Hepatic stellate cell (primary cell): ENCODE measurements around the gene SLC27A4.

Experiments
- DNase-seq: peaks from one replicate; pipeline ENCODE4 v3.0.0; 2011; ENCODE audit warnings: low spot score

SLC27A4 gene

DNA sequence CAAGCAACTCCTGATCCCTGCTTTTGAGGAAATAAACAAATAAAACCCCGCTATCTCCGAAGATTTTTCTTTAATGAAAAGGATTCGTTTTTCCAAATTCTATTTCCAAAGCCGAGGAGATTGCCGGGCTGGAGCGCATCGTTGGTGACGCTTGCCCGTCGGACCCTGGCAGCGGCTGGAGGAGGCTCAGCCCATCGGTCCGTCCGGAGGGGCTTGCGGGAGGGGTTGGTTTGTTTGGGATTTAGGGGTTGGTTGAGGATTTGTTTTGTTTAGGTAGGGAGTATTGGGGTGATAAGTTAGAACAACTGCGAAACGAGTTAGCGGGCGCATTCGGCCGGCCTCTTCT, 51.6 kb downstream of the SLC27A4 start:
- no peak for DNase-seq

DNA sequence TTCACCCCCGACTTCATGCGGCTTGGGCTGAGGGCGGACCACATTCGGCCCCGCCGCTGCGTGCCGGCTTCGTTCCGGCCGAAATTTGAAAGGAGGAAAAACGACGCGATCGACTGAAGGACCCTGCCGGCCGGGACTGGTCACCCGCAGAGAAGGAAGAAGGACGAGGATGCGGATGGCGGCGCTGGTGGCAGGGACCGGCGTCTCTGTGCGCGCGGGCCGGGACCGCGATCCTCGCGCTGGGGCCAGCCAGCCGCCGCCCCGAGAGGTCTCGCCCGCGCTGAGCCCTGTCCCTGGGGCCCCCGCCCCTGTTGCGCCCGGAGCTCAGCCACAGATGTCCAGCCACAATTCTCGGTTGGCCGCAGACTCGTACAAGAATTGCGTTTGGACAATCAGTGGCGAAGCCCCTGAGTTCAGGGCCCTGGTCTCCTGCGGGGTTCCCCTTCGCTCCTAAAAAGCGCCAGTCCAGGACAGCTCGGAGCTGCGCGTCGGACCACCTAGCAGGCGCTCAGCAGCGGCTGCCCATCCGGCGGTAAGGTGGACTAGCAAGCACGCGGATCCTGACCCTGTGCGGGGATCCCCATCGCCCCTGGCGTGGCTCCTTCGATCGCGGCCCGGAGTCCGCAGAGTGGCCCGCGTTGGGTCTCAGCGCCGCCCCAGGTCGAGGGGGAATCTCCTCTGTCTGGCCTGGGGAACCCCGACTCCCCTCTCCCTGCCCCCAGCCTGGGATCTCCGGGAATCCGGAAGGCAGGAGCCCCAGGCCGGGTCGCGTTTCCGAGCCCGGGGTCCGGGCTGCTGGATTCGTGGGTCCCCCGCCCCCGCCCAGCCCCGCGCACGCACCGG, 52.2 kb downstream of the SLC27A4 start:
- DNase-seq: no peak

DNA sequence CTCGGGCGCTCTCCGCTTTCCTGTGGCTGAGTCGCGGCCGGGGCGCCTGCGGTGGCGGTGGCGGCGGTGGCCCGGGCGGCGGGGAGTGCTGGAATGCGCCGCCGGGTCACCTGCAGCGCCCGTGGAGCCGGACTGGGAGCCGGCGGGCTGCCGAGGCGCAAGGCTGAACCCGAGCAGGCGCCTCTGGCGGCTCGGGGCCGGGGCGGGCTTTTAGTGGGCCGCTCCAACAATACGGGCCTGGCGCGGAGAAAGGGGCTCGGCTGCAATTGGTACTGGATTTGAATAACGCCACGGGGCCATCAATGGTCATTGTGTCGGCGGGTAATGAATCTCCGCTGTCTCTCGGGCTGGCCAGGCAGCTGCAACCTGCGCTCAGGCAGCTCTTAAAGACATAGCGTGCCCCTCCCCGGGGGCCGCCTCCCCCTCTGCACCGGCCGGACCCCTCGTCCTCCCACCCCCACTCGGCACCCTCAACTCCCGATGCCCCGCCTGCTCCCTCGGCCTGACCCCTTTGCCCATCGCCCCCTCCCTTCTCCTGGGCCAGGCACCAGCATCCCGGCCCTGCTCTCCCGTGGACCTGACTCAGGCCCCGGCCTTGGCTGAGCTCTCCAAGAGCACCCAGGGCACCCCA, 52.9 kb downstream of the SLC27A4 start:
- no peak for DNase-seq

DNA sequence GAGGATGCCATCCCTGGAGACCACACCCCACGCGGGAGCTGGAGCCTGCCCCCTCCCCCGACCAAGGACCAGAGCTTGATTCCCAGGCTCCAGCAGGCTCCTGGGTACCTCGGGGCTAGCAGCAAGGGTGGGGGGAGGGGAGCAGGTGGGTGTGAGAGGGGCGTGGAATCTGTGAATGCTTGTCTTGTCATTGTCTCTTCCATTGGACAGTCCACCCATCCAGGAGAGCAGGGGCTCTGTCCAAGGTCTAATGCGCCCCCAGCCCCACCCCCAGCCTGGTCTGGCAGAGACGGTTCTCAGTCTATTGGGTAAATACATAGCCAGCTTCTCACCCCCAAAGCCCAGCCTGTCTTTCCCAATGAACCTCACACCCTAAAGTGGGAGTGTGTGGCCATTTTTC, 53.6 kb downstream of the SLC27A4 start:
- DNase-seq: no peak

DNA sequence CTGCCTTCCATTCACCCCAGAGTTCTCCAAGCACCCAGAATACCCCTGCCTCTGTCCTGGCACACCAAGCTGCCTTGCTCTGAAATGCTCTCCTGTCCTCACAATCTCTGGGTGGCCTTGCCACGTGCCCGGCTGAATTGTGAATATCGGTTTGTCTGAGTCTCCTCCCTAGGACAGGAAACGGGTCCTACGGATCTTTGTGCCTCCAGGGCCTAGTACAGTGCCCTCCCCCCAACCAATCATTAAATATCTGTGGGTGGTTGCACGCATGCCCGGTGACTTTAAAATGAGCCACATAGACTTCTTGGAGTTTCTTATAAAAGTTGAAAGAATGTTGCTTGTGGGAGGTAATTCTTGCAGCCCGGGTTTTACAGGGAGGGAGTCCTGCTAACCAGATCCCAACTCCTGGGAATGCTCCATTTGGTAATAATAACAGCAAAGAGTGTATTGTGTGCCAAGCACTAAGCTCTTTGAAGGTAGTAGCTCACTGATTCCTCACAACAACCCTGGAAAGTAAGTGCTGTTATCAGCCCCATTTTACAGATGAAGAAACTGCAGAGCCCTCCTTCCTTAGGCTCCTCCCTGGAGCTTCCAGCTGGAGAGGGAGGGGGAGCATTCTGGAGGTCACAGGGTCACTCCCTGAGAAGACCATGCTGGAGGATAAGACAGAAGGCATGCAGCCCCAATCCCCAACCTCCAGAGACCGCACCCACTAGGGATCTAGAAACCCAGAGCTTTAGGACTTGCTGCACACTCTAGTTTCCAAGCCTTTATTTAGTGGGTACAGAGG, 54.2 kb downstream of the SLC27A4 start:
- DNase-seq: no peak

DNA sequence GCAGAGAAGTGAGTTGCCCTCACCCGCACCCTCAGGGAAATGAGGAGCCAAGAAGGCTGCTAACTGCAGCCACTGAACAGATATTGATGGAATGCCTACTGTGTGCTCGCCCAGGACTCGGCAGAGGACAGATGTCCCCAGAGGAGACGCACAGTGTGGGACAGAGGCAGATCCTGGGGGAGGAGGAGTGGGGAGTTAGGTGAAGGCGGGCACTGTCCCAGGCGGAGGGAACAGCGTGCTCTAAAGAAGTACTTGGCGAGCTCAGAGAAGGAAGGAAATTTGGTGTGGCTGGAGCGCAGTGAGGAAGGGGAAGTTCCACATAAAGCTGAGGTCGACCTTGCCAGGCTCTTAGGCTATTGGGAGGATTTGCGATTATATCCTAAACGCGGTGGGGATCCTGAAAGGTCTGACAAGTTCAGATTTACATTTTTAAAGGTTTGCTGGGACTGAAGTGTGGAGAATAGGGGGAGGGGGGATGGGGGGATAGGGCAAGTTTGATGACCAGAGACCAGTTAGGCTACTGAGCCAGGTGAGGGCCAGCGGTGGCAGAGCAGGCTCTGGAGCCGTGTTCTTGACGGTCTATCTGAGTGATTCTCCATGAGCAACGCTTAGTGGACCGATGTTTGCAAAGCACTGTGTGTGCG, 56.8 kb downstream of the SLC27A4 start:
- no peak for DNase-seq

DNA sequence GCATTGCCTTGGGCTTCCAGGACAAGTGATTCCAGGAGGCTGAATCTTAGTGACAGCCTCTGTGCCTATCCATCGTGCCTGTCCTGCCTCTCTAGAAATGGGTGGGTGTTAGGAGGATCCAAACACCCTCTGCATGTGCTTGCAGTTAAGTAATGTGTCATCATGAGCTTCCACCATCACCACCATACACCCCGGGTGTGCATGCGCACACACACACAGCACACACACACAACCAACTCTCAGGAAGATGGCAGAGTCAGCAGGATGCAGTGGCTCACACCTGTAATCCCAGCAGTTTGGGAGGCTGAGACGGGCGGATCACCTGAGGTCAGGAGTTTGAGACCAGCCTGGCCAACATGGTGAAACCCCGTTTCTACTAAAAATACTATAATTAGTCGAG, 57.5 kb downstream of the SLC27A4 start:
- DNase-seq: no peak

DNA sequence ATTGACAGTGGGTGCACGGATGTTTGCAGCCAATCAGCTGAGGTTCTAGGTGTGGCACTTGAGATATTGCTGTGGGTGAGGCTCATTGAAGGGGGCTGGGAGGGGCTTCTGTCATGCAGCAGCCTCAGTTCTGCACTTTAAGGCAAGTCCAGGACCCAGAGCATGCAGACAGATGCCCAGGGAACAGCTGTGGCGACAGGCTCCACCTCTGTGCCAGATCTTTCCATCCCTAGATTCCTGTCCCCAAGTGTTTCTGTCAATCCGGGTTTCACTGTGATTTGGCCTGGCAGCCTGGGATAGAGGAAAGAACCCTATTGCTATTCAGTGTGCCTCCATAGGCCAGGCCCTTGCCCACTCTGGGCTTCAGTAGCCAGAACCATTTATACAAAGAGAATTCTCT, 59.5 kb downstream of the SLC27A4 start:
- DNase-seq: no peak

DNA sequence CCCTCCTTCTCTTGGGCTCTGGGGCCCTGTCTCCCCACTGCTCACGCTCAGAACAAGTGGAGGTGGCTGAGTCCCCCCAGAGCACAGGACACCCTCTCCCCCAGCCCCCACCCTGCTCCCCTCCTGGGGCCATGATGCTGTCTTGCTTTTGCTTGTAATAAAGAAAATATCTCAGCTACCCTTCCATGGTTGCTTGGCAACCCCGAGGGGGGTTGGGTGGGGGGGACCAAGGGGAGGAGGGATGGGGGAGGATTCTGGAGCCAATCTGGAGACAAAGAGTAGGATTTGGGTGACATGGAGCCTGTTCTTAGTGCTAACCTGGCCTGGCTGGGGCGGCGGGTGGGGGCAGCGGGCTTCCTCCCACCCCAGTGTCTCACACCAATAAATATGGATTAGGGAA, 64.2 kb downstream of the SLC27A4 start:
- no peak for DNase-seq

DNA sequence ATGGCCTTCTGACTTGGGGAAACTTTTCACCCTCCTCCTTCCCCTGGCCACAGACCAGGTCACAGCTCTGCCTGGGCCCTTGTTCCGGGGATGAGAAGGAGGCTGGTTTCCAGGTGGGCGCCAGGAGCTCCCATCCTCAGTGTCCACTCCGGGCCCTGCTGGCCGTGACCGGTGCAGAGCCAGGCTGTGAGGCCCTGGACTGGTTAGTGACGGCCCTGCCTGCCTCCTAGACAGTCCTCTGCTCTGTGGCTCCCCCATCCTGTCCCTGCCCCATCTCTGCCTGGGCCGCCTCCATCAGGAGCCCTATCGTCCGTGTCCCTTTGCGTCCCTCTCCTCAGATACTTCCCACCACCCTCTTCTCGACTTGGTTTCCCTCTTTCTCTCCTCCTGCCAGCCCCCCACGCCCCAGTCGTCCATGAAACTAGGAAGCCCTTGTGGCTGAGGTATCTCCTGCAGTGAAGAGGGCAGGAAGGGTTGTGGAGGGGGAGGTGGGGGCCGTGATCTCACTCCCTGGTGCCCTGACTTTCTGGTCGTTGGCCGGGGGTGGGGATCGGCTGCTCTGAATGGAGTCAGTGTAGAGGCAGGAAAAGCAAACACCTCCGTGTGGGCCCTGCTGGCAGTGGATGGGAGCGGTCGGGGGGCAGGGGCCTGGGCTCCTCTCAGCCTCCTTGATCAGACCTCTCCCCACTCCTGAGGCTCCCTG, 64.9 kb downstream of the SLC27A4 start:
- DNase-seq: no peak

DNA sequence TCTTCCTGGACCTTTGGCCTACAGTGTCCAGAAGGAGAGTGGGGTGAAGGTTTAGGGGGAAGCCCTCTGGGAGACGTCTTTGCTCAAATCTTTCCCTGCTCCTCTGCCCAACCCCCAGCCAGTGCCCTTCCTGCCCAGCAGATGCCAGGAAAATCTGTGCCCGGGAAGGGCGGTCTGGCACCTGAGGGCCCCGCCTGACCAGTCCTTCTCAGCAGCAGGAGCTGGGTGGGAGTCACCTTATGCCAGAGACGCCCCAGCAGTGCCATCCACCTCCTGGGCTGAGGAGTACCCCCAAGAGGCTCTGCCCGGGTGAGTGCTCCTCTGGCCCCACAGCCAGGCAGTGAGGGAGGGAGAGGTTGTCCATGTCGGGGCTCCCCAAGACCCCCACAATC, 65.4 kb downstream of the SLC27A4 start:
- DNase-seq: no peak

DNA sequence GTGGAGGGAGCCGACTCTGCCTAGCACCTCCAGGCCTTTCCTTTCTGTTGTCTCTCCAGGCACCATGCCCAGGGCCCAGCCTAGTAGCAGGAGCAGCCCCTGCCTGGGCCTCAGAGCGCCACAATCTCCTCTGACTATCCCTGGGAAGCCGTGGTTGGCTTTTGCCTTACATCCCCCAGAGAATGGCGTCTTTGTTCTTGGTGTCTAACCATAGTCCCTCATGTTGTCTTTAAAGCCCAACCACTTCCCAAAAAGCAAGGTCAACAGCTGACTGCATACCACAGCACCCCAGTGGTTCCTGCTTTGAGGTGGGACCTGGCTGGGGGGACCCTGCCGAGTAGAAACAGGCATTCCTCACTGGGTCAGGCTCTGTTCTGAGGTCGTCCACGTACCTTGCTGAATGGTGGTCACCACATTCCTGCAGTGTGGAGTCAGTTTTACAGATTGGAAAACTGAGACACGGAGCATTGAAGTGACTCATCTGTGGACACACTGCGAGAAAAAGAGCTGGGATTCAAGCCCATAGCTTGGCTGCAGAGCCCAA, 66.6 kb downstream of the SLC27A4 start:
- DNase-seq: peak; percentile 48

DNA sequence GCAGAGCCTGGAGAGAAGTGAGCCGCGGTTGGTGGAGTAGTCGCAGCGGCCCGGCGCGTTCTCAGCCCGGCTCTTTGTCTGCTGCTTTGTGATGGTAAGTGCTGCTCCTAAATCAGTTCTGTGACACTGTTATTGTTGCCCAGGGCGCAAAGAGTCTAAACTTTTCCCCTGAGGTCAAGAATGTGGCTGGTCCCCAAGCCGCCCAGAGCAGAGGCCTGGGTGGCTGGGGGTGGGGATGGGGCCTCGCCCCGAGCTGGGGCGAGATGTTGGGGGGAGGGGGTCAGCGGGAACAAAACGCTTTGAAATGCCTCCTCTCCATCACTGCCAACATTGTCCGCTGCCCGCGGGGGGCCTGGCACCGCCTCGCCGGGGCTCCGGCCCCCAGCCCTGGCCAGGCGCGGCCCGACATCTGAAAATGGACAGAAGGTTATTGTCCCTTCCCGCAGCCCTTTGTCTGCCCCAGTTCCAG, 68.7 kb downstream of the SLC27A4 start:
- no peak for DNase-seq

DNA sequence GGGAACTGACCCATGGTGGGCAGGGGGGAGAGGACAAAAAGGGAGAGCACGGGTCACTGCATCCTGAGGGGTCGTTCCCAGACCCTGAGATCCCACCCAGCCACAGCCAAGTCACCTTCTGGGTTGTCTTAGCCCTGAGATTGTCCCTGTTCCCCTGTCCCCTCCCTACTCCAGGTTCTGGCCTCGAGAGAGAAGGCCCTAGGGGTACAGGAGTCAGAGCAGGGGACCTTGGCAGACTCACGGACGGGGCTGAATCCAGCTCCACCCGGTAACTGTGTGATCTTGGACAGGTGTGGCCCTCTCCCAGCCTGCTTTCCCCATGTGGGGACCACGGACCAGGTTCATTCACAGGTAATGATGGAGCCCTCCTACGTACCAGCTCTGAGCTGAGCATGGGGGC, 69.1 kb downstream of the SLC27A4 start:
- no peak for DNase-seq

DNA sequence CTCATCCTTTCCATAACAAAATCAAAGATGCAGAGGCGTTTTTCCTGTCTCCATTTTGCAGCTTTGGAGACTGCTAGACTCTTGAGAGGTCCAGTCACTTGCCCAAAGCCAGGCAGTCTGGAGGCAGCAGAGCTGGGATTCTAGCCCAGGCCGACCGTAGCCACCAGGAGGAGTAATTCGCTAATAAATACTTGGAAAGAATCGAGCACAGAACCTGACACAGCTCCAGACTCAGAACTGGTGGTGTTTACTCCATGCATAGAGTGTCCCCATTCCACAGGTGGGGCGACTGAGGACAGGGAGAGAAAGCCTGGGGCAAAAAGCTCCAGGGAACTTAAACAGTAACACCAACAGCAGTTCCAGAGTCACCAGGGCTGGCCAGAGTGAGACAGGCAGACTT, 69.7 kb downstream of the SLC27A4 start:
- DNase-seq: peak; percentile 51
